GM06990 (cell line): ENCODE measurements around the gene WDFY4.

Experiments
- DNase-seq: peaks from one replicate; pipeline ENCODE4 v3.0.0-alpha.2; 2011; ENCODE audit not compliant: insufficient read length; ENCODE audit errors: extremely low read depth
- H3K27me3 ChIP-seq: replicated peaks from 2 replicates; pipeline ENCODE4 v1.6.0; 2011; ENCODE audit warnings: low read length; ENCODE audit not compliant: control insufficient read depth, insufficient read depth
- H3K36me3 ChIP-seq: 2 replicates; pipeline ENCODE4 v1.5.1; 2011; ENCODE audit warnings: low read length; ENCODE audit not compliant: control insufficient read depth, insufficient read depth
- H3K4me3 ChIP-seq: replicated peaks from 2 replicates; pipeline ENCODE4 v1.5.1; 2011; ENCODE audit warnings: low read depth, mild to moderate bottlenecking, control low read depth, low read length
- TF ChIP-seq, protein P1 (sequence below): IDR thresholded peaks from 2 replicates; pipeline ENCODE4 v1.5.1; 2011; ENCODE audit warnings: low read length, control low read depth, mild to moderate bottlenecking, inconsistent platforms; ENCODE audit not compliant: insufficient read depth, poor library complexity, severe bottlenecking

Gene WDFY4

GRCh38 chr10:48771234-48771633 lies 86.6 kb downstream of the WDFY4 start:
- H3K36me3 ChIP-seq: peaks cover 41% of the 10 kb centered on the region
- no peak for DNase-seq
- no peaks in the 10 kb centered on the region for H3K27me3 ChIP-seq
- no peak overlapping the region for H3K4me3 ChIP-seq
- TF ChIP-seq, protein P1, sequence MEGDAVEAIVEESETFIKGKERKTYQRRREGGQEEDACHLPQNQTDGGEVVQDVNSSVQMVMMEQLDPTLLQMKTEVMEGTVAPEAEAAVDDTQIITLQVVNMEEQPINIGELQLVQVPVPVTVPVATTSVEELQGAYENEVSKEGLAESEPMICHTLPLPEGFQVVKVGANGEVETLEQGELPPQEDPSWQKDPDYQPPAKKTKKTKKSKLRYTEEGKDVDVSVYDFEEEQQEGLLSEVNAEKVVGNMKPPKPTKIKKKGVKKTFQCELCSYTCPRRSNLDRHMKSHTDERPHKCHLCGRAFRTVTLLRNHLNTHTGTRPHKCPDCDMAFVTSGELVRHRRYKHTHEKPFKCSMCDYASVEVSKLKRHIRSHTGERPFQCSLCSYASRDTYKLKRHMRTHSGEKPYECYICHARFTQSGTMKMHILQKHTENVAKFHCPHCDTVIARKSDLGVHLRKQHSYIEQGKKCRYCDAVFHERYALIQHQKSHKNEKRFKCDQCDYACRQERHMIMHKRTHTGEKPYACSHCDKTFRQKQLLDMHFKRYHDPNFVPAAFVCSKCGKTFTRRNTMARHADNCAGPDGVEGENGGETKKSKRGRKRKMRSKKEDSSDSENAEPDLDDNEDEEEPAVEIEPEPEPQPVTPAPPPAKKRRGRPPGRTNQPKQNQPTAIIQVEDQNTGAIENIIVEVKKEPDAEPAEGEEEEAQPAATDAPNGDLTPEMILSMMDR: no peak

DNA sequence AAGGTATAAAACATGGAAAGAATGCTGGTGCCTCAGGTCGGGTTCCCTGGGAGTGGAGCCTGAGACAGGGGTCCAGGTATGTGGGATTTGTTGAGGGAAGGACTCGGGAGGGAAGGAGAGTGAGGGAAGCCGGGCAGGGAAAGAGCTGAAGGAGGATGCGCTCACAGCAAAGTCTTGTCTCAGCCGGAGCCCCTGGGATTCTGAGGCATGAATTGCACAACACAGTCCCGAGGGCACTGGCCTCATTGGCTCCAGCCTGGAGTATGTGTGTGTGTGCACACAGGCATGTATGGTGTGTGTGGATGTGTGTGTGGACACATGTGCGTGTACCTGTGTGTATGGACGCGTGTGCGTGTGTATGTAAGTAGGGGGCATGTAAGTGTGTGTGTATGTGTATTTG lies 87.4 kb downstream of the WDFY4 start:
- H3K27me3 ChIP-seq: no peaks in the 10 kb centered on the region
- H3K4me3 ChIP-seq: no peak overlapping the region
- no peak for DNase-seq
- TF ChIP-seq, protein P1: no peak
- H3K36me3 ChIP-seq: peaks cover 47% of the 10 kb centered on the region

- DNase-seq: no peak
- H3K27me3 ChIP-seq: no peaks in the 10 kb centered on the region
- peaks cover 52% of the 10 kb centered on the region for H3K36me3 ChIP-seq
- H3K4me3 ChIP-seq: no peak overlapping the region
- TF ChIP-seq, protein P1: no peak
These were observed 88.9 kb downstream of the WDFY4 start for GRCh38 chr10:48773580-48773979.

- TF ChIP-seq, protein P1: no peak
- Histone ChIP-seq H3K27me3 (no peaks in the 10 kb centered on the region), H3K36me3 (peaks cover 55% of the 10 kb centered on the region), H3K4me3 (no peak overlapping the region)
- DNase-seq: no peak
These were observed 89.9 kb downstream of the WDFY4 start for GRCh38 chr10:48774416-48775205.

DNA sequence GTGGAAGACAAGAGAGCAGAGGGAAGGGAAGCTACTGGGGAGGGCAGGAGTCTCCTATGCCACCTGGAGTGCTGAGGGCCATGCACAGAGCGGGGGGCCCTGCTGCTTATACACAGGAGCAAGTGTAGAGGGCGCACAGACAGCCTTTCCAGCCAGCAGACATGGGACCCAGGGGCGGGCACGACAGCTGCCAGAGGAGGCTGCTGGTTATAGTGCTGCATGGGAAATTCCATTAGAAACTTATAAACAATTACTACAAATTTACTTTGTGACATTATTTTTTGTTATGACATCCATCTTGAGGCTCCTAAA lies 90.5 kb downstream of the WDFY4 start:
- Histone ChIP-seq H3K4me3 (no peak overlapping the region), H3K36me3 (peaks cover 57% of the 10 kb centered on the region), H3K27me3 (no peaks in the 10 kb centered on the region)
- DNase-seq: no peak
- TF ChIP-seq, protein P1: no peak
